Fibroblast of mammary gland (primary cell): ENCODE results near the gene NPHP4.

Source experiments
- DNase-seq: peaks from one replicate; pipeline ENCODE4 v3.0.0-alpha.2; 2010; ENCODE audit warnings: low read depth
- H3K4me3 ChIP-seq: 2 replicates; pipeline ENCODE4 v1.5.1; 2011; ENCODE audit warnings: low read depth, mild to moderate bottlenecking, low read length, moderate library complexity; ENCODE audit not compliant: control insufficient read depth
- TF ChIP-seq, protein P1 (sequence below): conservative IDR thresholded peaks from 2 replicates; pipeline ENCODE4 v1.5.1; 2011; ENCODE audit warnings: low read depth, low read length, inconsistent platforms; ENCODE audit not compliant: control insufficient read depth, insufficient read depth

The NPHP4 gene

GRCh38 chr1:5861871-5862825 lies 130.1 kb downstream of the NPHP4 start:
- TF ChIP-seq, protein P1, sequence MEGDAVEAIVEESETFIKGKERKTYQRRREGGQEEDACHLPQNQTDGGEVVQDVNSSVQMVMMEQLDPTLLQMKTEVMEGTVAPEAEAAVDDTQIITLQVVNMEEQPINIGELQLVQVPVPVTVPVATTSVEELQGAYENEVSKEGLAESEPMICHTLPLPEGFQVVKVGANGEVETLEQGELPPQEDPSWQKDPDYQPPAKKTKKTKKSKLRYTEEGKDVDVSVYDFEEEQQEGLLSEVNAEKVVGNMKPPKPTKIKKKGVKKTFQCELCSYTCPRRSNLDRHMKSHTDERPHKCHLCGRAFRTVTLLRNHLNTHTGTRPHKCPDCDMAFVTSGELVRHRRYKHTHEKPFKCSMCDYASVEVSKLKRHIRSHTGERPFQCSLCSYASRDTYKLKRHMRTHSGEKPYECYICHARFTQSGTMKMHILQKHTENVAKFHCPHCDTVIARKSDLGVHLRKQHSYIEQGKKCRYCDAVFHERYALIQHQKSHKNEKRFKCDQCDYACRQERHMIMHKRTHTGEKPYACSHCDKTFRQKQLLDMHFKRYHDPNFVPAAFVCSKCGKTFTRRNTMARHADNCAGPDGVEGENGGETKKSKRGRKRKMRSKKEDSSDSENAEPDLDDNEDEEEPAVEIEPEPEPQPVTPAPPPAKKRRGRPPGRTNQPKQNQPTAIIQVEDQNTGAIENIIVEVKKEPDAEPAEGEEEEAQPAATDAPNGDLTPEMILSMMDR: no peak
- no peak overlapping the region for H3K4me3 ChIP-seq
- DNase-seq: no peak

GRCh38 chr1:5860277-5860676 lies 131.9 kb downstream of the NPHP4 start:
- DNase-seq: no peak
- H3K4me3 ChIP-seq: no peak overlapping the region
- TF ChIP-seq, protein P1: no peak

- no peak for DNase-seq
- TF ChIP-seq, protein P1: no peak
- H3K4me3 ChIP-seq: no peak overlapping the region
Observed at GRCh38 chr1:5859766-5860165, 132.5 kb downstream of the NPHP4 start.

- DNase-seq: no peak
- TF ChIP-seq, protein P1: no peak
- no peak overlapping the region for H3K4me3 ChIP-seq
Observed at GRCh38 chr1:5858844-5859407, 133.3 kb downstream of the NPHP4 start.

DNA sequence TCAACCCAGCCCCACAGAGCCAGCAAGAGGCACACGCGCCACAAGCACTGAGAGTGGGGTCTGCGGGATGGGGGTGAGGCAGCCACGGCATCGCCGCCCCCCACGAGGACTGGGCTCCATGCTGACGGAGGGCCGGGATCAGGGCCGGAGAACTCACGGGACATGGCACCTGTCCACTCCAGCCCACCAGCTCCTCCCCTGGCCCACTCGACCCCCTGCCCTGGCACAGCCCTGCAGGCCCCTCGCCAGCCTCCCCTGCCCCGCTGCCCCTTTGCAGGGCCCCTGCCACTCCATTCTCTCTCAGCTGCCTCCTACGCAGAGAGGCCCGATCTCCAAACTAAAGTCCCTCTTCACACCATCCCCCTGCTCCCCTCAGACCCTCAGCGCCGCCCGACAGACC lies 134.0 kb downstream of the NPHP4 start:
- no peak for DNase-seq
- TF ChIP-seq, protein P1: no peak
- no peak overlapping the region for H3K4me3 ChIP-seq

- no peak for DNase-seq
- H3K4me3 ChIP-seq: no peak overlapping the region
- TF ChIP-seq, protein P1: no peak
Observed at GRCh38 chr1:5857508-5858090, 134.6 kb downstream of the NPHP4 start.
